Endothelial cell of umbilical vein (primary cell): ENCODE data around the gene FBXL17. TPM values are rescaled to one million over a fixed set of nuclear protein-coding genes. Genes with fewer than 3 reads are reported as not detected.

ENCODE experiments used
- BruUV-seq: library from RNA; stranded (reverse); fragments of 400-500 nt; replicated peaks from 2 replicates; lab custom pipeline; 2021; lab: Mats Ljungman, UMichigan
- CTCF ChIA-PET: fragments of 300-600, 350-600 bp; sonication (Branson Sonifier 250); formaldehyde crosslinking; loops from one replicate; lab custom pipeline; 2021; ENCODE audit warnings: antibody characterized with exemption, inconsistent platforms; lab: Charles Lee
- POLR2A ChIA-PET: fragments of 300-600, 350-600 bp; sonication (Branson Sonifier 250); formaldehyde crosslinking; loops from one replicate; lab custom pipeline; 2021; ENCODE audit warnings: antibody characterized with exemption, inconsistent platforms; lab: Charles Lee
- DNase-seq: peaks from one replicate; pipeline ENCODE4 v3.0.0-alpha.2; 2011; ENCODE audit warnings: low read depth, low spot score
- FAIRE-seq: peaks from 2 replicates; lab custom pipeline; 2011; peaks lifted over from hg19 to GRCh38; lab: Jason Lieb, UNC
- H2AFZ ChIP-seq: 2 replicates; pipeline ENCODE4 v1.6.0; 2012; ENCODE audit warnings: low read depth, low read length, control low read depth, inconsistent platforms
- H3K27ac ChIP-seq: 2 replicates; pipeline ENCODE4 v1.5.1; 2011; ENCODE audit warnings: low read depth, mild to moderate bottlenecking, control low read depth, low read length, moderate library complexity; ENCODE audit not compliant: insufficient read depth
- H3K27me3 ChIP-seq, 2 experiments: 2 replicates each; pipeline versions ENCODE4 v1.6.0 to v1.6.1; 2011; ENCODE audit warnings: low read length in 2 of 2, mixed read lengths in 1 of 2; ENCODE audit not compliant: control insufficient read depth in 2 of 2, insufficient read depth in 2 of 2
- H3K36me3 ChIP-seq, 2 experiments: 2 replicates in 1 of 2; 3 replicates in 1 of 2; pipeline ENCODE4 v1.5.1; 2011; ENCODE audit warnings: low read length in 2 of 2, mild to moderate bottlenecking in 1 of 2, moderate library complexity in 1 of 2; ENCODE audit not compliant: control insufficient read depth in 2 of 2, insufficient read depth in 2 of 2; ENCODE audit errors: extremely low read depth in 1 of 2
- H3K4me1 ChIP-seq: 3 replicates; pipeline ENCODE4 v1.5.1; 2011; ENCODE audit warnings: mild to moderate bottlenecking, low read length; ENCODE audit not compliant: control insufficient read depth, insufficient read depth; ENCODE audit errors: extremely low read depth
- H3K4me2 ChIP-seq: 2 replicates; pipeline ENCODE4 v1.6.1; 2011; ENCODE audit warnings: low read length, control low read depth, mixed read lengths; ENCODE audit not compliant: insufficient read depth
- H3K4me3 ChIP-seq, 3 experiments: fragments of 200-600 bp in 1 of 3; sonication (generic), shearing (Covaris generic) in 1 of 3; replicated peaks in 1 of 3; 2 replicates each; pipeline ENCODE4 v1.5.1; 2011 to 2016; ENCODE audit warnings: control low read depth in 3 of 3, low read length in 3 of 3, mild to moderate bottlenecking in 2 of 3, inconsistent platforms in 1 of 3, low read depth in 1 of 3, moderate library complexity in 1 of 3; ENCODE audit not compliant: insufficient read depth in 1 of 3
- H3K79me2 ChIP-seq: 2 replicates; pipeline ENCODE4 v1.6.0; 2012; ENCODE audit warnings: low read length, inconsistent platforms; ENCODE audit not compliant: control insufficient read depth, insufficient read depth
- H3K9ac ChIP-seq: replicated peaks from 2 replicates; pipeline ENCODE3; 2011; ENCODE audit warnings: low read length, control low read depth; ENCODE audit not compliant: insufficient read depth; ENCODE audit errors: extremely low read depth
- H3K9me1 ChIP-seq: replicated peaks from 3 replicates; pipeline ENCODE4 v1.6.0; 2011; ENCODE audit warnings: mild to moderate bottlenecking, low read length; ENCODE audit not compliant: control insufficient read depth, insufficient read depth; ENCODE audit errors: extremely low read depth
- H3K9me3 ChIP-seq: replicated peaks from 2 replicates; pipeline ENCODE4 v1.5.1; 2012; ENCODE audit warnings: low read length, inconsistent platforms; ENCODE audit not compliant: control insufficient read depth, insufficient read depth
- H4K20me1 ChIP-seq: replicated peaks from 2 replicates; pipeline ENCODE3; 2011; ENCODE audit warnings: mild to moderate bottlenecking, low read length; ENCODE audit not compliant: control insufficient read depth, insufficient read depth; ENCODE audit errors: extremely low read depth
- CTCF ChIP-seq, 2 donors: IDR thresholded peaks; 1 replicate in 1 of 2; 2 replicates in 1 of 2; pipeline ENCODE4 v1.5.1; 2011; ENCODE audit warnings: low read length in 2 of 2, mild to moderate bottlenecking in 2 of 2, moderate library complexity in 2 of 2, control low read depth in 1 of 2, inconsistent platforms in 1 of 2, low read depth in 1 of 2; ENCODE audit not compliant: insufficient read depth in 1 of 2; ENCODE audit errors: extremely low read depth in 1 of 2
- EZH2 ChIP-seq: IDR thresholded peaks from 2 replicates; pipeline ENCODE4 v1.6.1; 2012; ENCODE audit warnings: borderline replicate concordance, low read depth, mild to moderate bottlenecking, moderate library complexity, low read length, inconsistent platforms; ENCODE audit not compliant: severe bottlenecking
- FOS ChIP-seq: IDR thresholded peaks from 2 replicates; pipeline ENCODE4 v1.6.1; 2011; ENCODE audit warnings: mild to moderate bottlenecking, low read length, moderate library complexity, borderline replicate concordance; ENCODE audit not compliant: insufficient read depth
- GATA2 ChIP-seq: IDR thresholded peaks from 2 replicates; pipeline ENCODE4 v1.7.0; 2011; ENCODE audit warnings: low read depth, mild to moderate bottlenecking, moderate library complexity, mixed read lengths, low read length; ENCODE audit not compliant: insufficient read length, insufficient read depth
- MAX ChIP-seq: IDR thresholded peaks from 2 replicates; pipeline ENCODE4 v1.6.1; 2011; ENCODE audit not compliant: insufficient read depth, insufficient read length
- MYC ChIP-seq: IDR thresholded peaks from one replicate; pipeline ENCODE4 v1.6.1; 2011; ENCODE audit warnings: mild to moderate bottlenecking, low read depth, low read length
- POLR2A ChIP-seq: IDR thresholded peaks from 2 replicates; pipeline ENCODE4 v1.6.1; 2012; ENCODE audit warnings: low read depth, mild to moderate bottlenecking, control low read depth, low read length
- POLR2AphosphoS5 ChIP-seq: IDR thresholded peaks from 2 replicates; pipeline ENCODE4 v1.6.1; 2012; ENCODE audit warnings: low read depth, mild to moderate bottlenecking, control low read depth, low read length, moderate library complexity; ENCODE audit not compliant: insufficient read depth
- dilution Hi-C: fragments of 300-500 bp; cut with MboI; formaldehyde crosslinking; loops from one replicate; pipeline ENCODE4 v1.15.0; 2019; ENCODE audit warnings: low sequenced_read_pairs; ENCODE audit not compliant: extremely low pct_ligation_motif_present
- intact Hi-C: fragments of 100-400 bp; cut with micrococcal nuclease; formaldehyde crosslinking; loops from one replicate; pipeline ENCODE4 v1.10.0; 2022
- polyA plus RNA-seq, 4 experiments: library from polyadenylated mRNA; depleted of rRNA in 3 of 4; stranded (reverse) in 3 of 4; unstranded in 1 of 4; fragments of >200 nt; gene quantifications; 2 replicates each; pipeline versions ENCODE4 v1.2.1 to v1.2.3, GENCODE V29; 2011 to 2012; ENCODE audit warnings: missing spikeins in 1 of 4
- total RNA-seq: library from RNA; stranded (reverse); gene quantifications from 2 replicates; pipeline ENCODE4 v1.2.3, GENCODE V29; 2021

The FBXL17 gene
- total and polyA plus RNA-seq, 2 donors (not counting 3 experiments of a cell fraction or from before 2014, with no cell fraction given), result 2.7 to 8.8 TPM

GRCh38 chr5:108232805-108233204 lies 149.1 kb downstream of the FBXL17 start:
- dilution Hi-C loops (no loop called here), intact Hi-C loops (no loop called here)
- no peak overlapping the region for H3K4me3 ChIP-seq
- H2AFZ ChIP-seq, result no peak overlapping the region
- no TSS peak for BruUV-seq
- no peak overlapping the region for H3K9ac ChIP-seq
- no peaks in the 10 kb centered on the region for H3K9me1 ChIP-seq
- H3K27me3 ChIP-seq, result no peaks in the 10 kb centered on the region
- FAIRE-seq, result no peak
- no peaks in the 10 kb centered on the region for H3K36me3 ChIP-seq
- no peak for TF ChIP-seq POLR2AphosphoS5
- no peak for TF ChIP-seq MYC
- no peak for TF ChIP-seq MAX
- no peak for TF ChIP-seq GATA2
- no peak for TF ChIP-seq FOS
- no peak for TF ChIP-seq CTCF (IDR thresholded peaks at IDR 0.05; ENCODE audit: extremely low read depth in 1 of 2, insufficient read depth in 1 of 2, low read depth in 1 of 2, low read length in 2 of 2)
- no peak for TF ChIP-seq POLR2A
- TF ChIP-seq EZH2, result no peak
- H3K79me2 ChIP-seq, result no peaks in the 10 kb centered on the region
- H3K4me2 ChIP-seq, result no peak overlapping the region
- ChIA-PET CTCF (interaction anchor here (1.3 to 1.6 kb wide), 2 partner anchors 10 to 28 kb away, joined by 4 to 5 read pairs; no protein-coding TSS in a partner anchor), POLR2A (no interaction called here)
- H3K4me1 ChIP-seq, result no peaks in the 10 kb centered on the region
- no peak for DNase-seq
- no peaks in the 10 kb centered on the region for H4K20me1 ChIP-seq
- no peaks in the 10 kb centered on the region for H3K9me3 ChIP-seq
- no peak overlapping the region for H3K27ac ChIP-seq
